ENCODE data around the gene MSTO1.

DNA sequence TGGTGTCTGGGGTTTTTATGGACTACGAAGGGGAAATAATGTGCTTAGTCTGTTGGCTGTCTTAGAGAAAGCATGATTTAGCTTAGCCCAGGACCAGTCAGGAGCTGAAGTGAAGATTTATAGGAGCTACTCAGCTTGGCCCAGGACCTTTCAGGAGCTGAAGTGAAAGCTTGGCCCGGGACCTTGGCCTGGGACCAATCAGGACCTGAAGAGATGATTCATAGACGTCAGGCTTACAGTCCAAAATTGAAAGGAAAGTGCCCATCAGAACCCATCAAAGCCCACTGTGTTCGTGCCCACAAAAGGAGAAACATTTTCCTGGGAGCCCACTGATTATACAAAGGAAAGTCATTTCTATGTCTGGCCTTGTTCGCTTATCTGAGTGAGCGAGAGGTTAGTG lies 35.6 kb downstream of the MSTO1 start:
- TF ChIP-seq CTCF (IDR thresholded peaks at IDR 0.05; ENCODE audit: poor library complexity, severe bottlenecking) (no peak), POLR2AphosphoS5 (IDR thresholded peaks at IDR 0.05) (no peak), SMC3 (conservative IDR thresholded peaks at IDR 0.05; ENCODE audit: poor library complexity) (no peak), RAD21 (conservative IDR thresholded peaks at IDR 0.05) (no peak)
- TF ChIP-seq, protein P1, sequence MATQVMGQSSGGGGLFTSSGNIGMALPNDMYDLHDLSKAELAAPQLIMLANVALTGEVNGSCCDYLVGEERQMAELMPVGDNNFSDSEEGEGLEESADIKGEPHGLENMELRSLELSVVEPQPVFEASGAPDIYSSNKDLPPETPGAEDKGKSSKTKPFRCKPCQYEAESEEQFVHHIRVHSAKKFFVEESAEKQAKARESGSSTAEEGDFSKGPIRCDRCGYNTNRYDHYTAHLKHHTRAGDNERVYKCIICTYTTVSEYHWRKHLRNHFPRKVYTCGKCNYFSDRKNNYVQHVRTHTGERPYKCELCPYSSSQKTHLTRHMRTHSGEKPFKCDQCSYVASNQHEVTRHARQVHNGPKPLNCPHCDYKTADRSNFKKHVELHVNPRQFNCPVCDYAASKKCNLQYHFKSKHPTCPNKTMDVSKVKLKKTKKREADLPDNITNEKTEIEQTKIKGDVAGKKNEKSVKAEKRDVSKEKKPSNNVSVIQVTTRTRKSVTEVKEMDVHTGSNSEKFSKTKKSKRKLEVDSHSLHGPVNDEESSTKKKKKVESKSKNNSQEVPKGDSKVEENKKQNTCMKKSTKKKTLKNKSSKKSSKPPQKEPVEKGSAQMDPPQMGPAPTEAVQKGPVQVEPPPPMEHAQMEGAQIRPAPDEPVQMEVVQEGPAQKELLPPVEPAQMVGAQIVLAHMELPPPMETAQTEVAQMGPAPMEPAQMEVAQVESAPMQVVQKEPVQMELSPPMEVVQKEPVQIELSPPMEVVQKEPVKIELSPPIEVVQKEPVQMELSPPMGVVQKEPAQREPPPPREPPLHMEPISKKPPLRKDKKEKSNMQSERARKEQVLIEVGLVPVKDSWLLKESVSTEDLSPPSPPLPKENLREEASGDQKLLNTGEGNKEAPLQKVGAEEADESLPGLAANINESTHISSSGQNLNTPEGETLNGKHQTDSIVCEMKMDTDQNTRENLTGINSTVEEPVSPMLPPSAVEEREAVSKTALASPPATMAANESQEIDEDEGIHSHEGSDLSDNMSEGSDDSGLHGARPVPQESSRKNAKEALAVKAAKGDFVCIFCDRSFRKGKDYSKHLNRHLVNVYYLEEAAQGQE (IDR thresholded peaks at IDR 0.05; ENCODE audit: borderline replicate concordance) = no peak
